HEK293 (cell line): ENCODE measurements around the gene HEPHL1.

Experiments used
- CTCF ChIA-PET: fragments of 350-600 bp; formaldehyde crosslinking; extraction: SDS; loops from one replicate; lab custom pipeline; 2021; ENCODE audit warnings: antibody characterized with exemption; lab: Yijun Ruan, JAX
- POLR2A ChIA-PET: fragments of 300-600 bp; formaldehyde crosslinking; extraction: SDS; loops from one replicate; lab custom pipeline; 2020; ENCODE audit warnings: antibody characterized with exemption, inconsistent platforms; lab: Yijun Ruan, JAX
- H3K27ac ChIP-seq: fragments of 200-500 bp; sonication (Bioruptor generic); 2 replicates; pipeline ENCODE4 v1.5.1; 2014; ENCODE audit warnings: low read depth, low read length, control low read depth, inconsistent platforms; ENCODE audit errors: extremely low read depth
- H3K36me3 ChIP-seq, 2 experiments: fragments of 200-500 bp in 1 of 2; sonication (Bioruptor generic) in 1 of 2; 1 replicate in 1 of 2; 2 replicates in 1 of 2; pipeline ENCODE4 v1.5.1; 2014 to 2017; ENCODE audit warnings: inconsistent platforms in 2 of 2, low read length in 2 of 2; ENCODE audit not compliant: control insufficient read depth in 2 of 2, insufficient read depth in 1 of 2
- H3K4me1 ChIP-seq: fragments of 200-500 bp; sonication (Bioruptor generic); 2 replicates; pipeline ENCODE4 v1.5.1; 2014; ENCODE audit warnings: mild to moderate bottlenecking, low read length, inconsistent platforms; ENCODE audit not compliant: control insufficient read depth, insufficient read depth
- H3K4me3 ChIP-seq: 2 replicates; pipeline ENCODE4 v1.5.1; 2011; ENCODE audit warnings: low read depth, mild to moderate bottlenecking, control low read depth, low read length, moderate library complexity
- H3K9me3 ChIP-seq: fragments of 200-500 bp; sonication (Bioruptor generic); 2 replicates; pipeline ENCODE4 v1.5.1; 2014; ENCODE audit warnings: low read depth, low read length, inconsistent platforms; ENCODE audit not compliant: control insufficient read depth, insufficient read depth
- EGR2 ChIP-seq: fragments of 450-650 bp; formaldehyde crosslinking; IDR thresholded peaks from 2 replicates; pipeline ENCODE4 v1.5.1; 2016; ENCODE audit warnings: low read depth, missing biosample characterization, missing genetic modification characterization
- IKZF3 ChIP-seq: fragments of 450-650 bp; IDR thresholded peaks from 2 replicates; pipeline ENCODE4 v1.5.0; 2018; ENCODE audit warnings: missing biosample characterization, mild to moderate bottlenecking, missing genetic modification characterization, moderate library complexity
- KLF10 ChIP-seq: fragments of 450-650 bp; IDR thresholded peaks from 2 replicates; pipeline ENCODE4 v1.5.1; 2018; ENCODE audit warnings: missing biosample characterization, mild to moderate bottlenecking, missing genetic modification characterization
- KLF17 ChIP-seq: fragments of 450-650 bp; formaldehyde crosslinking; IDR thresholded peaks from 2 replicates; pipeline ENCODE4 v1.5.1; 2016; ENCODE audit warnings: missing biosample characterization, missing genetic modification characterization
- PRDM1 ChIP-seq: fragments of 450-650 bp; formaldehyde crosslinking; IDR thresholded peaks from 2 replicates; pipeline ENCODE4; 2016; ENCODE audit warnings: missing biosample characterization, missing genetic modification characterization
- SALL2 ChIP-seq: fragments of 450-650 bp; formaldehyde crosslinking; IDR thresholded peaks from 2 replicates; pipeline ENCODE4 v1.5.0; 2017; ENCODE audit warnings: missing biosample characterization, mild to moderate bottlenecking, missing genetic modification characterization, borderline replicate concordance
- WT1 ChIP-seq: fragments of 450-650 bp; formaldehyde crosslinking; IDR thresholded peaks from 2 replicates; pipeline ENCODE4 v1.5.1; 2016; ENCODE audit warnings: missing biosample characterization, missing genetic modification characterization
- ZBTB49 ChIP-seq: fragments of 450-650 bp; formaldehyde crosslinking; IDR thresholded peaks from 2 replicates; pipeline ENCODE4 v1.5.1; 2016; ENCODE audit warnings: missing biosample characterization, missing genetic modification characterization, low read depth
- ZNF169 ChIP-seq: fragments of 450-650 bp; formaldehyde crosslinking; IDR thresholded peaks from 2 replicates; pipeline ENCODE4 v1.5.1; 2016; ENCODE audit warnings: missing biosample characterization, missing genetic modification characterization
- ZNF2 ChIP-seq: fragments of 450-650 bp; formaldehyde crosslinking; IDR thresholded peaks from 2 replicates; pipeline ENCODE4 v1.5.1; 2016; ENCODE audit warnings: missing biosample characterization, missing genetic modification characterization
- ZNF23 ChIP-seq: fragments of 450-650 bp; formaldehyde crosslinking; IDR thresholded peaks from 2 replicates; pipeline ENCODE4 v1.5.1; 2016; ENCODE audit warnings: missing biosample characterization, missing genetic modification characterization, borderline replicate concordance
- ZNF311 ChIP-seq: fragments of 450-650 bp; formaldehyde crosslinking; IDR thresholded peaks from 2 replicates; pipeline ENCODE4 v1.5.1; 2017; ENCODE audit warnings: missing biosample characterization, missing genetic modification characterization, borderline replicate concordance
- ZNF335 ChIP-seq: fragments of 450-650 bp; formaldehyde crosslinking; conservative IDR thresholded peaks from 2 replicates; pipeline ENCODE4 v1.5.1; 2016; ENCODE audit warnings: missing biosample characterization, missing genetic modification characterization
- ZNF366 ChIP-seq: fragments of 450-650 bp; formaldehyde crosslinking; conservative IDR thresholded peaks from 2 replicates; pipeline ENCODE4 v1.5.1; 2016; ENCODE audit warnings: missing biosample characterization, missing genetic modification characterization
- ZNF416 ChIP-seq: fragments of 450-650 bp; formaldehyde crosslinking; IDR thresholded peaks from 2 replicates; pipeline ENCODE4 v1.5.1; 2016; ENCODE audit warnings: missing biosample characterization, missing genetic modification characterization
- ZNF423 ChIP-seq: fragments of 450-650 bp; formaldehyde crosslinking; IDR thresholded peaks from 2 replicates; pipeline ENCODE4 v1.5.1; 2016; ENCODE audit warnings: missing biosample characterization, missing genetic modification characterization
- ZNF558 ChIP-seq: fragments of 450-650 bp; formaldehyde crosslinking; IDR thresholded peaks from 2 replicates; pipeline ENCODE4 v1.5.1; 2016; ENCODE audit warnings: missing biosample characterization, missing genetic modification characterization
- ZNF561 ChIP-seq: fragments of 450-650 bp; IDR thresholded peaks from 2 replicates; pipeline ENCODE4 v1.5.1; 2018; ENCODE audit warnings: missing biosample characterization, missing genetic modification characterization, borderline replicate concordance
- ZNF837 ChIP-seq: fragments of 450-650 bp; formaldehyde crosslinking; IDR thresholded peaks from 2 replicates; pipeline ENCODE4 v1.5.1; 2016; ENCODE audit warnings: missing biosample characterization, missing genetic modification characterization
- ZSCAN30 ChIP-seq: fragments of 450-650 bp; IDR thresholded peaks from 2 replicates; pipeline ENCODE4 v1.5.1; 2018; ENCODE audit warnings: missing biosample characterization, mild to moderate bottlenecking, missing genetic modification characterization, moderate library complexity
- TF ChIP-seq, protein P1 (sequence below): fragments of 450-650 bp; formaldehyde crosslinking; IDR thresholded peaks from 2 replicates; pipeline ENCODE4 v1.5.1; 2016; ENCODE audit warnings: missing biosample characterization, missing genetic modification characterization, low read depth
- TF ChIP-seq, protein P2 (sequence below): fragments of 450-650 bp; formaldehyde crosslinking; IDR thresholded peaks from 2 replicates; pipeline ENCODE4 v1.5.1; 2016; ENCODE audit warnings: missing biosample characterization, missing genetic modification characterization
- TF ChIP-seq, protein P3 (sequence below): fragments of 450-650 bp; IDR thresholded peaks from 2 replicates; pipeline ENCODE4 v1.5.1; 2018; ENCODE audit warnings: missing biosample characterization, missing genetic modification characterization

The HEPHL1 gene

GRCh38 chr11:94032066-94032465 is 10.9 kb downstream of the HEPHL1 start:
- no peak overlapping the region for H3K27ac ChIP-seq
- no peaks in the 10 kb centered on the region for H3K4me1 ChIP-seq
- CTCF ChIA-PET = no interaction called here
- no peak overlapping the region for H3K4me3 ChIP-seq
- POLR2A ChIA-PET = no interaction called here
- no peaks in the 10 kb centered on the region for H3K36me3 ChIP-seq
- TF ChIP-seq ZNF423 (no peak), ZNF23 (no peak), KLF17 (no peak), IKZF3 (tag by site-specific recombination) (no peak), EGR2 (no peak), ZNF335 (no peak), ZNF311 (tag by site-specific recombination) (no peak), PRDM1 (tag by site-specific recombination) (no peak), ZSCAN30 (tag by site-specific recombination) (no peak), ZNF416 (no peak), SALL2 (tag by site-specific recombination) (no peak), ZNF366 (no peak)
- TF ChIP-seq, protein P1, sequence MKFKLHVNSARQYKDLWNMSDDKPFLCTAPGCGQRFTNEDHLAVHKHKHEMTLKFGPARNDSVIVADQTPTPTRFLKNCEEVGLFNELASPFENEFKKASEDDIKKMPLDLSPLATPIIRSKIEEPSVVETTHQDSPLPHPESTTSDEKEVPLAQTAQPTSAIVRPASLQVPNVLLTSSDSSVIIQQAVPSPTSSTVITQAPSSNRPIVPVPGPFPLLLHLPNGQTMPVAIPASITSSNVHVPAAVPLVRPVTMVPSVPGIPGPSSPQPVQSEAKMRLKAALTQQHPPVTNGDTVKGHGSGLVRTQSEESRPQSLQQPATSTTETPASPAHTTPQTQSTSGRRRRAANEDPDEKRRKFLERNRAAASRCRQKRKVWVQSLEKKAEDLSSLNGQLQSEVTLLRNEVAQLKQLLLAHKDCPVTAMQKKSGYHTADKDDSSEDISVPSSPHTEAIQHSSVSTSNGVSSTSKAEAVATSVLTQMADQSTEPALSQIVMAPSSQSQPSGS (tag by site-specific recombination) = no peak
- TF ChIP-seq, protein P2, sequence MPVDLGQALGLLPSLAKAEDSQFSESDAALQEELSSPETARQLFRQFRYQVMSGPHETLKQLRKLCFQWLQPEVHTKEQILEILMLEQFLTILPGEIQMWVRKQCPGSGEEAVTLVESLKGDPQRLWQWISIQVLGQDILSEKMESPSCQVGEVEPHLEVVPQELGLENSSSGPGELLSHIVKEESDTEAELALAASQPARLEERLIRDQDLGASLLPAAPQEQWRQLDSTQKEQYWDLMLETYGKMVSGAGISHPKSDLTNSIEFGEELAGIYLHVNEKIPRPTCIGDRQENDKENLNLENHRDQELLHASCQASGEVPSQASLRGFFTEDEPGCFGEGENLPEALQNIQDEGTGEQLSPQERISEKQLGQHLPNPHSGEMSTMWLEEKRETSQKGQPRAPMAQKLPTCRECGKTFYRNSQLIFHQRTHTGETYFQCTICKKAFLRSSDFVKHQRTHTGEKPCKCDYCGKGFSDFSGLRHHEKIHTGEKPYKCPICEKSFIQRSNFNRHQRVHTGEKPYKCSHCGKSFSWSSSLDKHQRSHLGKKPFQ (tag by site-specific recombination) = no peak
- TF ChIP-seq, protein P3, sequence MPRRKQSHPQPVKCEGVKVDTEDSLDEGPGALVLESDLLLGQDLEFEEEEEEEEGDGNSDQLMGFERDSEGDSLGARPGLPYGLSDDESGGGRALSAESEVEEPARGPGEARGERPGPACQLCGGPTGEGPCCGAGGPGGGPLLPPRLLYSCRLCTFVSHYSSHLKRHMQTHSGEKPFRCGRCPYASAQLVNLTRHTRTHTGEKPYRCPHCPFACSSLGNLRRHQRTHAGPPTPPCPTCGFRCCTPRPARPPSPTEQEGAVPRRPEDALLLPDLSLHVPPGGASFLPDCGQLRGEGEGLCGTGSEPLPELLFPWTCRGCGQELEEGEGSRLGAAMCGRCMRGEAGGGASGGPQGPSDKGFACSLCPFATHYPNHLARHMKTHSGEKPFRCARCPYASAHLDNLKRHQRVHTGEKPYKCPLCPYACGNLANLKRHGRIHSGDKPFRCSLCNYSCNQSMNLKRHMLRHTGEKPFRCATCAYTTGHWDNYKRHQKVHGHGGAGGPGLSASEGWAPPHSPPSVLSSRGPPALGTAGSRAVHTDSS (tag by site-specific recombination) = no peak
- H3K9me3 ChIP-seq = no peaks in the 10 kb centered on the region

- Histone ChIP-seq H3K4me3 (no peak overlapping the region), H3K27ac (no peak overlapping the region), H3K4me1 (no peaks in the 10 kb centered on the region), H3K9me3 (no peaks in the 10 kb centered on the region), H3K36me3 (no peaks in the 10 kb centered on the region)
- TF ChIP-seq ZNF169 (tag by site-specific recombination) (no peak), ZNF561 (tag by site-specific recombination) (no peak), ZNF837 (tag by site-specific recombination) (no peak), ZBTB49 (tag by site-specific recombination) (no peak), ZNF2 (tag by site-specific recombination) (no peak), WT1 (tag by site-specific recombination) (no peak), ZNF335 (no peak), KLF10 (tag by site-specific recombination) (no peak), ZNF558 (tag by site-specific recombination) (no peak)
- ChIA-PET POLR2A (no interaction called here), CTCF (interaction anchor here (0.6 kb wide), 1 partner anchor 112 kb away, joined by 3 read pairs; no protein-coding TSS in a partner anchor)
These were observed 11.6 kb downstream of the HEPHL1 start for GRCh38 chr11:94032725-94033124.
